HG02970 (cell line): ENCODE data around the gene SCD5.

ENCODE experiments used
- ATAC-seq: cut with Tn5 transposase; IDR thresholded peaks from one replicate; pipeline ENCODE4 v1.9.1; 2021; ENCODE audit warnings: mild to moderate bottlenecking, moderate library complexity, moderate number of reproducible peaks; ENCODE audit not compliant: unreplicated experiment, low FRiP score

The SCD5 gene

GRCh38 chr4:82610041-82610440 lies 188.6 kb downstream of the SCD5 start:
- no peak for ATAC-seq

GRCh38 chr4:82606622-82607021 lies 192.0 kb downstream of the SCD5 start:
- no peak for ATAC-seq

- no peak for ATAC-seq
These were observed 194.1 kb downstream of the SCD5 start for GRCh38 chr4:82604522-82604921.

GRCh38 chr4:82601242-82602015 lies 197.2 kb downstream of the SCD5 start:
- no peak for ATAC-seq

GRCh38 chr4:82599336-82599735 lies 199.3 kb downstream of the SCD5 start:
- ATAC-seq = no peak

GRCh38 chr4:82594456-82594855 lies 204.1 kb downstream of the SCD5 start:
- no peak for ATAC-seq

- ATAC-seq = no peak
These were observed 205.2 kb downstream of the SCD5 start for GRCh38 chr4:82593411-82593810.

GRCh38 chr4:82592639-82593038 lies 206.0 kb downstream of the SCD5 start:
- no peak for ATAC-seq

- ATAC-seq = no peak
These were observed 207.0 kb downstream of the SCD5 start for GRCh38 chr4:82591592-82591991.

- ATAC-seq = no peak
These were observed 208.8 kb downstream of the SCD5 start for GRCh38 chr4:82589756-82590155.

GRCh38 chr4:82588771-82589270 lies 209.8 kb downstream of the SCD5 start:
- no peak for ATAC-seq

GRCh38 chr4:82587826-82588540 lies 210.6 kb downstream of the SCD5 start:
- ATAC-seq = no peak

GRCh38 chr4:82585690-82586435 lies 212.7 kb downstream of the SCD5 start:
- no peak for ATAC-seq

GRCh38 chr4:82584931-82585330 lies 213.7 kb downstream of the SCD5 start:
- ATAC-seq = no peak

- no peak for ATAC-seq
These were observed 214.6 kb downstream of the SCD5 start for GRCh38 chr4:82583897-82584587.

- no peak for ATAC-seq
These were observed 218.7 kb downstream of the SCD5 start for GRCh38 chr4:82579932-82580331.
